ENCODE results near the gene CAPSL.
A peak's percentile ranks its signal among the peaks of the same experiment; 100 is the strongest.
"Not testable (repeated sequence)": the region's sequence is repeated elsewhere in the genome, so short reads cannot be mapped to it uniquely, and the experiment has no call there.

CAPSL gene

DNA sequence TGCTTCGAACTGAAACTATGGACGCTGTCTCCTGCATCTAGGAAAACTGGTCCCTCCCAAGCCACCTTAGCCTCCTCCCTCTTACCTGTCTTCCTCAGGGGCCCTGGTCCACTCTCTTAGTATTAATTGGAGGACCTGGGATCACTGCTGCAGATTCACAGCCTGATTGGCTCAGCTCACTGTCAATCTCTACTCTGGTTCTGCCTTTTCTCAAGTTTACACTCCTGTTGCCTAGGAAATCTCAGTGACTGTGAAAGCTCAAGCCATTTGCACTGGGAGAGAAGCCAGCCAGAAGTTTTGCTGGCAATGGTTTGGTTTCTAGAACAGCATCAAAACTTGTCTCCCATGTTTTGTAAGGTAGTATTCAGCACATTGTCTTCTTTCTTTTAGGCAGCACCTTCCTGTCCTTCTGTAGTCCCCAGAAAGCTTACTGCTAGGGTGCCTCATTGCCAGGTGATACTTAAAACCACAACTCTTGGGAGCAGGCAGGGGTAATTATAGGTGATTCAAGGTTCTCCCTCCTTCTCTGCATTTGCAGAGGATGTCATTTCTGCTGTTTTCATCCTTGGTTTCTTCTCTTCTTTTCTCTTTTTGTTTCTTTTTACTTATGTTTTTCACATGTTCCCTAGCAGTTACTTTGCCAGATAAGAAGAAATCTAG, at the start of gene CAPSL:
TSS of gene CAPSL (minus strand) at position 55 of the 660 bp plus-strand sequence. CDS start 17,502 bp downstream, outside the sequence.
- DNase-seq, result peak; percentile 93

DNA sequence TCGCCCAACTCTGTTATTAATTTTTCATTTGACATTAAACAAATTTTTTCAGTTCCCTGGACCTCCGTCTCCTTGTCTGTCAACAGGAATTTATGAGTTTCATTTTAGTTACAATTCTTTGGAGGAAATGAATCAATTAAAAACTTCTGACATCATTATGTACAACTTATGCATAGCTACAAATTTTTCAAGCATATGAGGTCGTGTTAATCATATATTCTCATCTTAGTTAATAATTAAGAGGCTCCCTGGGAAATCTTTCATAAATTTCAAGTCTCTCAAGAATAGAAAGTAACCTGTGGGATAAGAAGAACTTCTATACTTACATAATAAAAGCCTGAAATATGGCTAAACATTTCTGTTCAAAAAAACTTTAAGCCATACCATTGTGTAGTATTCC, 49.4 kb upstream of the CAPSL start:
- DNase-seq, result no peak

DNA sequence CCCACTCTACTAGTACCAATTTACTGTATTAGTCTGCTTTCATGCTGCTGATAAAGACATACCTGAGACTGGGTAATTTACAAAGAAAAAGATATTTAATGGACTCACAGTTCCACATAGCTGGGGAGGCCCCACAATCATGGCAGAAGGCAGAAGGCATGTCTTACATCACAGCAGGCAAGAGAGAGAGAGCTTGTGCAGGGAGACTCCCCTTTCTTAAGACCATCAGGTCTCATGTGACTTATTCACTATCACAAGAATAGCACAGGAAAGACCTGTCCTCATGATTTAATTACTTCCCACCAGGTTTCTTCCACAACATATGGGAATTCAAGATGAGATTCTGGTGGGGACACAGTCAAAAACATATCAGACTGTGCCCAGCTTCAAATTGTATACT, 41.3 kb upstream of the CAPSL start:
- DNase-seq, result no peak

DNA sequence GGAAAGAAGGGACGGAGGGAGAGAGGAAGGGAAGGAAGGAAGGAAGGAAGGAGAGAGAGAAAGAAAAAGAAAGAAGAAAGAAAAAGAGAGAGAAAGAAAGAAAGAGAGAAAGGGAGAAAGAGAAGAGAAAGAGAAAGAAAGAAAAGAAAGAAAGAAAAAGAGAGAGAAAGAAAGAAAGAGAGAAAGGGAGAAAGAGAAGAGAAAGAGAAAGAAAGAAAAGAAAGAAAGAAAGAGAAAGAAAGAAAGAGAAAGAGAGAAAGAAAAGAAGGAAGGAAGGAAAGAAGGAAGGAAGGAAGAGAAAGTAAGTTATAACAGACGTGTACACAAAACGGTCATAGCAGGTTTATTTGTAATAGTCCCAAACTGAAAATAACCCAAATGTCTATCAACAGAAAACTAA, 38.4 kb upstream of the CAPSL start:
- DNase-seq, result not testable (repeated sequence)

DNA sequence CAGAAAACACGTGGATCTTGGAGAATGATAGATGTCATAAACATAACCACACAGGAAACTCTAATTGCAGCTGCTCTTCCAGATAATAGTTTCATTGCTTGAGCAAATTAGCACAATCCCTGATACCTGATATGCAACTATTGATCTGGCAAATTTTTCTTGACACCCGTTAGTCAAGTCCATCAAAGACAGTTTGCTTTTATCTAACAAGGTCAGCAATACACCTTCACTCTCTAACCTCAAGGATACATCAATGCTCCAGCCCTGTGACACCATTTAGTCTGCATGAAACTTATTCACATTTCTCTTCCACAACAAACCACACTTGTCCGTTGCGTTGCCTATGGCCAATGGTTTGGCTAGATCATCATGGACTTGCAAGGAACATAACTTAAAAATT, 36.1 kb upstream of the CAPSL start:
- DNase-seq, result no peak

DNA sequence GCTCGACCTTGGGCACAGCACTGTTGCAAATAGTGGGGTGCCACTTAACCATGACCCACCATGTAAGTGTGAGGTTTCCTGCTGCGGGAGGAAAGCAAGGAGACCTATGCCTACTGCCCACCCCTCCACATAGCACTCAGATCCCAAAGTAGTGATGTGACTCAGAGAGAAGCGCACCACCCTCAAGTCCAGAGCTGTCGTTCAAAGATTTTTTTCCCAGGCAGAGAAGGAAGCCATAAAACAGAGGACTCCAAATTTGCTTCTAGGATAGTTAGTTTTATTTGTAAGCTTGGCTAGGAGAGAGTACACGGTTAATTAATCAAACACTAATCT, 33.4 kb upstream of the CAPSL start:
- DNase-seq, result no peak

DNA sequence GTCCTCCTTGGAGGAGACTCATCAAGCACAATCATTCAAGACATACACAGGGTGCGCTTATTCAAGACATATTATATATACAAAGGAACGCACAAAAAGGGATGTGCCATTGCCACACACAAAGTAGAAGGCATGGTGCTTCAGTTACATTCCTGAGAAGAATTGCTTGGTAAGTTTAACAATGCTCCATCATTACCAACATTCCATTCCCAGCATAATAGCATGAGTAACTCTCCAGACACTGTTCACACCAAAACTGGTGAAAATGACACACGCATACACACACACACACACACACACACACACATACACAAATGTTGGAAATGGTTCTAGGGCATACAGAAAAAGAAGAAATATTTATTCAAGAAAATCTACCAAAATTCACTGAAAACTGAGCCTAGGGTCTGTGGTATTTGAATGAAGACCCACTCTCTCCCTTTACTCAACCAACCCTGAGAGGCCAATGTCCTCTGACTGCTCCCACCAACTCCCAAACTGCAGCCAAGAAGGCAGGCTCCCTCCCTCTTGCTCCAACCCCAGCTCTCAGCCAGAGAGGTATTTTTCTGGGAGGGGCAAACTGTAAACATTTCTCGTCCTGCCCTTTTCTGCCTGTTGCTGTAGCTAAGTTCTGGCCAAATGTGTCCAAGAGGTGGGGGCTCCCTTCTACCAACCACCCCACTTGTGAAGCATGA, 32.9 kb upstream of the CAPSL start:
- DNase-seq, result no peak

DNA sequence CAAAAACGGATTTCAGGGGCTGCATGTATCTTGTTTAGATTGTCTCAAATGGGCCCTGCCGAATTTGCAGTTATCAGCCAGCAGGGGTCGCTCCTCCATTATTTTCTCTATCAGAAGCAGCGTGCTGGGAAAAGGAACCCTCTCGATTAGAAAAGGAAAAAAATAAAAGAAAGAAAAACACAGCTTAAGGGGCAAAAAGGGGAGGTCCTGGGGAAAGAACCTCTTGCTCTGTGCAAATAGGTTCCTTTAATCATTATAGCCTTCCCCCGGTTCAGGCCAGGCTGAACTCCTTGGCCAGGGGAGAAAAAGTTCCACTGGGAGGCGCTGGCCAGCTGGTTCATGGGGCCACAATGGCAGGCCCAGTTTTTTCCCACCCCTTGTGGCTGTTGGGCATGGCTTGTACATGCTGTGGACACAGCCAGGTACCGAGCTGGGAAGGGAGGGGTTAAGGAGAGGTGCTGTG, 25.0 kb upstream of the CAPSL start:
- peak; percentile 79 for DNase-seq

DNA sequence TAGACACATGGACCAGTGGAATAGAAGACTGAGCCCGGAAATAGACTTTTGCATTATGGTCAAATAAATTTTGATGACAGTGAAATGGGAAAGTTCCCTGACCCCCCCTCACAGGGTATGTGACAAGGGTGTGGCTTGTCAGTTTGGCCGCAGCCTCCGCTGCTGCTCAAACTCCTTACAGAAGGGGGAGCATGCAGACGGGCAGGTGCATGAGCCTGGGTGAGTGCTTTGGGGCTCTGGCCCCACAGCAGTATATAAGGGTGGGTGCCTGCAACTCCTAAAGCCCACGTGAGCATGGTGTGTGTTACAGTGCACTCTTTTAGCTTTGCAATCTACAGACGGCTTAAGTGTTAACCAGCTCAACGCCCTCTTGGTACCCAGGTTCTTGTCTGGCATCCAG, 21.9 kb upstream of the CAPSL start:
- DNase-seq, result no peak

DNA sequence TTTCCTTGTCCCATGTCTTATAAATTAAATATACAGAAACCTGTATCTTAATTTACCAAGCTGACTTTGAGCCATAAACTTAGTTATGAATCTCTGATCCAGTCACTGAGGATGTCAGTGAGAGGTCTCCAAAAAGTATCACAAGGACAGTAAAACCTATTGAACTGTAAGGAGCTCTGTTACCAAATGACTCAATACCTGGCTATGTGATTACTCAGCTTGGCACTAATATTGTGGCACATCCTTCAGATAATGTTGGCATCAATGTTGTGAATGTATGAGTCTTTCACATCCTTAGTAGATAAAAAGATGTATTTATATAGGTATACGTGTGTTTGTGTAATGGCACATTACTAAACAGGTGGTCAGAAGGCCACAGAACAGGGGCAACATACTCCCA, 18.0 kb upstream of the CAPSL start:
- DNase-seq, result no peak

DNA sequence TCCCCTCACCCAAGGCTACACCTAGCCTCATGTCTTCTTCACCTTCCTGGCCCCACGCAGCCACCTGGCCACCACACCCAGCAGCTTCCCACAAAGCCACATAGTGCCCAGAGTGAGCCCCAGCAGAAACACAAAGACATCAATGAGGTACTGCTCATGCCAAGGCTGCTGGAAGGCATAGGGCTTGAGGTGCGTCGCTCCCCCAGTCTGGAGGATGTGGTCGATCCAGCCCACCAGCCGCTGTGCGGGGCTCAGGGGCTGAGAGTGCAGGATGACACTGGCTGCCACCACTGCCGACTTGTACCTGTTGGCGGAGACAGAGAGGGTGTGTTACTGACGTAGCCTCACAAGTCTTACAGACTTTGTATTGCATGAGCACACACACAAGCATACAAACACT, 15.8 kb upstream of the CAPSL start:
- DNase-seq, result no peak

DNA sequence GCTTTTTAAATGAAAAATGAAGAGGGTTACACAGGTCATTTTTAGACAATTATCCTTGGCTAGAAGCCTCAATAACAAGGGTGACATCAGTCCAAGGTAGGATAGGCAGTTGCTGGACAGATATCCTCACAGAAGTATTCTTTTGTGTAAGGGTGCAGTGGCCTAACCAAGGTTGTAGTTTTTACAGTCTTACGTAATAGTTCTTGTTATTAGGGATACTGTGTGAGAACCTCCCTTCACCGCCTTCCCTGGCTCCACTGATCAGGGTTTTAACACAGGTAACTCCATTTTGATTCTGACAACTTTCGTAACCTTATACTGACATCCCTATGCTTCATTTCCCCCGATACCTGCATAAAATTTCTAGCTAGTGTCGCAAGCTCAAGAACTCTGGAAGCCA, 8.7 kb upstream of the CAPSL start:
- DNase-seq, result no peak

DNA sequence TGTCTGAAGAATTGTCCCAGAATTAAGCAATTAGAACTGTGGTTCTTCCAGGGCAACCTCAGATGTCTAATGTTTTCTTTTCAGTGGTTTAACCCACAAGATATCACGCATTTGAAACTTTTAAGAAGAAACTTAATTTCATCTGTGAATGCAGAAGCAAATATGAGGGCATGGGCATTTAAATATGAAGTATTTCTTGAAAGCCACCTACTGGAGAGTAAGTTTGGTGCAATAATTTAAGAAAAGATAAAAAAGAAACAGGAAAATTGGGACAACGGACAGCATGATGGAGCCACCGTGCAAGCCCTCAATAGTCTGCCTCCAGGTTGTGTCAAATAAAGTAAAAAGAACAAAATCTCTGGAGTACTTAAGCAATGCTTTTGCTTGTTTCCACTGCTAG, 1.2 kb upstream of the CAPSL start:
- peak; percentile 2 for DNase-seq

DNA sequence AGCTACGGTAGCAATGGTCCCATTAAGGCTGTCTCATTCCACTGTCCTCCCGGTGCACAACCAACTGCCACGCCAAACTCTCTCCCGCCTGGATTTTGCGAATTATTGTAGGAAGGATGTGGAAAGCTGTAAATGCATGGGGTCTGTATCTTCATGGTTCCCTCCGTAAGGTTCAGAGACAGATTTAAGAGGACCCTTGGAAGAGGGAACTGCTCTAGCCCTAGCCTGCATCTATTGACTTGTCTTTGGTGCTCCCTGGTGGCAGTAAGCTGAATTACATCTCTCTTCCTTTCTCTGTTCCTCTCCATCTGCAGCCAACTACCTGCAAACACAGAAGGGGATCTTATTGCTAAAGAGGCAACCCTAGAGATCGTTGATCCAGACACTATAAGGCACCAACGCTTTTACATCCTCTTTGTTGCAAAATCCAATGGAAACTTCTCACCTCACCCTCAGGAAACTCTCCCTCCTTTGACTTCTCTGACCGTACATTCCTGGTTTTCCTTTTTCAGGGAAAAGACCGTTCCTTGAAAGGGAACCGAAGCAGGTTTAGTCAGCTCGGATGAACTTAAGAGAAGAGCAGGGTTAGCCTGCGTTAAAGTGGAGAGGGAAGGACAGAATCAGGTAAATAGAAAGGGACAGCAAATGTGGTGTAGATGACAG, 11.9 kb downstream of the CAPSL start:
- DNase-seq, result peak; percentile 78

DNA sequence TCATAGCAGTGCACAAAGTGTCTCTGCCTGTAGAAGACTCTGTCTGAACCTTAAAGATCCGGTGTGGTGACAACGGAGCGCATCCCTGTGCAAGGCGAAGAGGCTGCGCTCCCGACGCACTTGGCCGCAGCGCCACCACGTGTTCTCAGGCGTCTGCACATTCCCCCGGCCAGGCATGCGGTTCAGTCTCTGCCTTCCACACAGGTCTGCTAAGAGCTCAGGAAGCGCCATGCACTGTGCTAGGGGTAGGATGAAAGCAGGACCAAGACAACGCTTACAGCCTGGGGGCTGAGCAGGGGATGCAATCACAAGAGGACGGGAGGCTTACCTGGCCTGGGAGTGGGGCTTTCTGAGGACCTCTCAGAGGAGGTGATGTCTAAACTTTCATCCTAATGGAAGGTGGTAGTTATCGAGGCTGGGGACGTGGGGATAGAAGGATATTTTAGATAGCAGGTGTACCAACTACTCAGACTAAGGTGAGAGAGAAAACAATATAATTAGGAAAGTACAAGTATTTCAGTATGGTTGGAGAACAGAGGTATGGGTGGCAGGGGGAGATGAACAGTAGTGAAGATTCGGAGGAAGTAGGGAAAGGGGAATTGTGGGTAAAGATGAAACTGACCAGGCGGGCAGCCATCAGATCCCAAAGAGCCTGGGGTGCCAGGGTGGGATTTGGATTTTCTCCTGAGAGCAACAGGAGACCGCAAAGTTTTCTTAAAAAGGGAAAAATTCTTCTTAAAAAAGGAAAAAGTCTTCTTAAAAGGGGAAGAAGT, 13.3 kb downstream of the CAPSL start:
- DNase-seq, result peak; percentile 89

DNA sequence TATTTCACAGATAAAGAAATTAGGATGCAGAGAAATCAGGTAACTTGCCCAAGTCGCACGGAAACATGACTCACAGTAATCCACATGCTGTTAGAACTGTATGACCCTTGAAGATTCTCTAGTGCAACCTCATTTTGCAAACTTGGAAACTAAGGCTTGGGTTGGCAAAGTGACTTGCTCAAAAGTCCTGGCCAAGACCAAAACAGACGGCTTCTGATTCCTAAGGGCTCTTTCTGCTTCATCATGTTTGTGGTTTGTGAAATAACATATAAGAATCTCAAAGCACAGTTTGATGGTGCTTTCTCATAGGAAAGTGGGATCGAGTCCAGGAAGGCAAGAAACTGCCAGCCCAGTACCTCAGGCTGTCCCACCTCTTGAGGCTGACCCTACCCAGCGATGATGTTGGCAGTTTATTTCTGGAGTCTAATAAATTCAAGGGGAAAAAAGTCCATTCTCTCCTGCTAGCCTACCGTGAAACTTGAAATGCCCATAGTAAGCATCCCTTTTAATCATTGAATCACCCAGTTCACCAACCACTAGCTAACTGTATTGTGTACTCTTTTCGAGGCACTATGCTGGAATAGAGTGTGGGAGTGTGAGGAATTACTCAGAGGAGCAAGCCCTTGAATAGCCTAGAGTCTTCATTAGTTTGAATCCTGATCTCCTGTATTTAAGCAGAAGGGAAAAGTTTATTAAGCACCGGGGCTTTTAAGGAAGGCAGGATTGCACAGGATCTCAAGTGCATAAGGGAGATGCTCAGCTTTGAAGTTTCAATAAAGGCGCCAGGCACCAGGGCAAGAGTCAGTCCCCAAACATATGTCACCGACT, 14.1 kb downstream of the CAPSL start:
- DNase-seq, result peak; percentile 45

DNA sequence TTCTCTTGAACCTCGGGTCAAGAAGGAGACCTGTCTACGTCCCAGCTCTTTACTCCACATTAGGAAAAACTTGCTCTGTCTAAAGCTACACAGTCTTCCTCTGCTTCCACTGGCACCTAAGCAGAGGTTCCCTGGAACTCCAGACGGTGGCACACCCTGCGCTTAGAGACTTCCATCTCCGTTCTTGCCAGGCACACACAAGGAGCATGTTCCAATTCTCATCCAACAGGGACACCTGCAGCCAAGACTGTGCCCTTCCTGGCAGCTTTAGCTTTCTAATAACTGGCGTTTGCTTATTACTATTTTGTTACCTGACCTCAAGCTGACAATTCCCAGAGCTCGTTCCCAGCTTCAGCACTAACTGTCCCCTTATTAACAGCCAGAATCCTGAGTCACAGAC, 16.0 kb downstream of the CAPSL start:
- no peak for DNase-seq

DNA sequence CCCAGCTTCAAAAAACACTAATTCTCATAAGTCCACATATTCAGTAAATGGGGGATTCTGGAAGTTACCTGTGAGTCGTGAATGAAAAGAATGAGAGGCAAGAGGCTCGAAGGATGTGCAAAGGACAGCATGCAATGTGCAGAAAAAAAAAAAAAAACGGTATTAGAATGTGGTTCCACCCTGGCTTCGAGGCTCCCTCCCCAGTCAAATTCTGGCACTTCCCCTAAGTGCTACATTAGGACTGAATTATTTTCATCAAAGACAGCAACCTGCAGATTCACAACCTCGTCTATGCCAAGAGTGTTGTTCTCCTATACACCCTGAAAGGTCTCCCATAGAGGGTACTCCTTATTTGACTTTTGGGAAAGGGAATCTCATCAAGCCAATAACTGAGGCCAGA, 16.5 kb downstream of the CAPSL start:
- DNase-seq, result no peak

DNA sequence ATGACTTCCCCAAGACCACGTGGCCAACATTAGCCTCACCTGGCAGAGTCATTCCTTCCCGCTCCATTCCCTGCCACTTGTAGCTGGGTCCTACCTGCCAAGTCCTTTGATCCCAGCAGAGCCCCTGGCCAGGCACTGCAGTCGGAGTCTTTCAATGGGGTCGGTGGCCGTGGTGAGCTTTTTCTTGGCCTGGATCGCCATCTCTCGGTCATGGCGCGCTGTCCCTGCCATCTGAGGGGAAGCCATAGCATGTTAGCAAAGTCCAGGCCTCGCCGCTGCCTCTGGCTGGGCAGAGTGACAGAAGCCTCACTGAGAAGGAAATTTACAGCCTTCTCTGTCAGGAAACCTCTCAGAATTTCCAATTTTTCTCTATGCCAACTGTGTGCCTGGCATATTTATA, 17.5 kb downstream of the CAPSL start:
- peak; percentile 19 for DNase-seq

DNA sequence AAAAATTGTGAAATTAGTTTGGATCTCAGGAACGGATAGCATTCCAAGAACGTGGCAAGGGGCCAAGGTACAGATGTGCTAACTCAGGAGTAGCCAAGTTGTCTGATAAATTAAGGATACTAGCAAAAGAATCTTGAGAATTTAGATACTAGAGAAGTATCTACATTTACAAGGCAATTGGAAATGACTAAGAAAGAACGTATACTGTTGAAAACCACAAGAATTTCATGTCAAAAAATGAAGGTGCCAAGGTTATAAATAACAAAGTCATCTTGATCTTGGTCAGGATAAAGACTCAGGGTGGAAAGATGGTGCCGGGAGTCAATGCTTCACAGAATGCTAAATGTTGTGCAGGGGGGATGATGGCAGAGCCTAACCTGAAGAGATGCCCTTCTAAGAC, 19.2 kb downstream of the CAPSL start:
- no peak for DNase-seq

DNA sequence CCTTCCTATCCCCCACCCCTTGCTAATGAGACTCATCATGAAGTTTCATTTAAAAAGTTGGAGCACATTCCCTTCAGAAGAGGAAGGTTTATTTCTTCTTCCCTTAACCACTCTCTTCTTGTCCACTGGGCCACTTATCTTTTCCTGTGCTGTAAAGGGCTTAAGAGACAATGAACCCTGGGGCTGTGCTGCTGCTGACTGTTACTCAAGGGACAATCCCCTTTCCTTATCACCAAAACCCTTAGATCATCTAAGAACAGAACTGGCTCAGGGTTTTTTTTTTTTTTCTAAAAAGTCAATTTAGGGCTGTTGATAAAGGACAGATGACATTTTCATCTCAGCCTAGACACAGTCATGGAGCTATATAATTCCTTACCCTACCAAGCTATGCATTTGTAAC, 29.6 kb downstream of the CAPSL start:
- no peak for DNase-seq

DNA sequence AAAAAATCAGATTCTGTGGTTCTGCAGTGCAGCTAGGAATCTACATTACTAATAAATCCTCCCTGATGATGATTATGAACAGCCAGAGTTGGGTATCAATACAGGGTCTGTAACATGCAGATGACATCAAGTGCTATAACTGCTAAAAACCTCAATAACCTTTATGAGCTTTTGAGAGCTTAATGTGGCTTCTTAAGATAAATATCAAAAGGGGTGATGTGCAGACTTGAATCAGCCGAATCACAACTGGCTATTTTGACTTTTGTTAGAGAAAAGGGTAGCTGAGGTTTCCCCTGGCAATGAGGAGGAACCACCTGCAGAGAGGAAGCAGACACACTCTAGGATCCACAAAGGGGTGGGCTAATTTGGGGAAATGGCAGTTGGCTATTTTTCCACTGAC, 30.2 kb downstream of the CAPSL start:
- no peak for DNase-seq

Measured in DMS53 (cell line).